A204.1 (cell line): ENCODE measurements around the gene PKMYT1.

Source experiments
- FAIRE-seq: peaks from 2 replicates; lab custom pipeline; 2012; peaks lifted over from hg19 to GRCh38; lab: Jason Lieb, UNC

Gene PKMYT1

GRCh38 chr16:2973093-2973492, 7.2 kb downstream of the PKMYT1 start:
- FAIRE-seq: no peak

GRCh38 chr16:2971985-2972784, 8.1 kb downstream of the PKMYT1 start:
- no peak for FAIRE-seq

DNA sequence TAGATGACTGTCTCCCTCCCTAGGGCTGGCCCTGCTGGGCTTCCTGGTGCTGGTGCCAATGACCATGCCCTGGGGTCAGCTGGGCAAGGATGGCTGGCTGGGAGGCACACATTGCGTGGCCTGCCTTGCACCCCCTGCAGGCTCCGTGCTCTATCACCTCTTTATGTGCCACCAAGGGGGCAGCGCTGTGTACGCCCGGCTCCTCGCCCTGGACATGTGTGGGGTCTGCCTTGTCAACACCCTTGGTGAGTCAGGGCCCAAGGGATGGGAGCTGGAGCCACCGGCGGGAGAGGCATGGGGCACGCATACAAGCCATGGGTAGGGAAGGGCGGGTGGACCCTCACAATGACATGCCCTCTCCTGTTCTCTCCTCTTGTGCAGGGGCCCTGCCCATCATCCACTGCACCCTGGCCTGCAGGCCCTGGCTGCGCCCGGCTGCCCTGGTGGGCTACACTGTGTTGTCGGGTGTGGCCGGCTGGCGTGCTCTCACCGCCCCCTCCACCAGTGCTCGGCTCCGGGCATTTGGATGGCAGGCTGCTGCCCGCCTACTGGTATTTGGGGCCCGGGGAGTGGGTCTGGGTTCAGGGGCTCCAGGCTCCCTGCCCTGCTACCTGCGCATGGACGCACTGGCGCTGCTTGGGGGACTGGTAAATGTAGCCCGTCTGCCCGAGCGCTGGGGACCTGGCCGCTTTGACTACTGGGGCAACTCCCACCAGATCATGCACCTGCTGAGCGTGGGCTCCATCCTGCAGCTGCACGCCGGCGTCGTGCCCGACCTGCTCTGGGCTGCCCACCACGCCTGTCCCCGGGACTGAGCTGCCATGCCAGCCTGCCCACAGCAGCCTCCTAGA, 8.9 kb downstream of the PKMYT1 start:
- FAIRE-seq: no peak

DNA sequence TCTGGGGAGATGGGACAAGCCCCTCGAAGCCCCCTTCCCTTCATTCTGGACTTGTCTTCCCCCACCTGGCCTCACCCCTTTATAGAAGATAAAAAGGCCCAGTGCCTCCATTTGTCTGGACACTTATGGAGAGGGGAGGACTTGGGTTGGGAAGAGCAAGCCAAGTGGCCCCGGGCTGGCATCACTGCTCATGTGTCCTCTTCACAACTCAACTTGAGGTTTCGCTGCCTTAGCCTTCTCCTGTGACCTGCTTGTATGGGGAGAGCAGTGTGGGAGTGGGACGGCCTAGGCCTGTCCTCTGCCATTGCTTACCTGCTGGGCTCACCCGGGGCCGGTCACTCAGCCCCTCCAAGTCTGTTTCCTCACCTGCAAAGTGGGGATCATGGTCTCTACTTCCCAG, 9.7 kb downstream of the PKMYT1 start:
- FAIRE-seq: no peak

DNA sequence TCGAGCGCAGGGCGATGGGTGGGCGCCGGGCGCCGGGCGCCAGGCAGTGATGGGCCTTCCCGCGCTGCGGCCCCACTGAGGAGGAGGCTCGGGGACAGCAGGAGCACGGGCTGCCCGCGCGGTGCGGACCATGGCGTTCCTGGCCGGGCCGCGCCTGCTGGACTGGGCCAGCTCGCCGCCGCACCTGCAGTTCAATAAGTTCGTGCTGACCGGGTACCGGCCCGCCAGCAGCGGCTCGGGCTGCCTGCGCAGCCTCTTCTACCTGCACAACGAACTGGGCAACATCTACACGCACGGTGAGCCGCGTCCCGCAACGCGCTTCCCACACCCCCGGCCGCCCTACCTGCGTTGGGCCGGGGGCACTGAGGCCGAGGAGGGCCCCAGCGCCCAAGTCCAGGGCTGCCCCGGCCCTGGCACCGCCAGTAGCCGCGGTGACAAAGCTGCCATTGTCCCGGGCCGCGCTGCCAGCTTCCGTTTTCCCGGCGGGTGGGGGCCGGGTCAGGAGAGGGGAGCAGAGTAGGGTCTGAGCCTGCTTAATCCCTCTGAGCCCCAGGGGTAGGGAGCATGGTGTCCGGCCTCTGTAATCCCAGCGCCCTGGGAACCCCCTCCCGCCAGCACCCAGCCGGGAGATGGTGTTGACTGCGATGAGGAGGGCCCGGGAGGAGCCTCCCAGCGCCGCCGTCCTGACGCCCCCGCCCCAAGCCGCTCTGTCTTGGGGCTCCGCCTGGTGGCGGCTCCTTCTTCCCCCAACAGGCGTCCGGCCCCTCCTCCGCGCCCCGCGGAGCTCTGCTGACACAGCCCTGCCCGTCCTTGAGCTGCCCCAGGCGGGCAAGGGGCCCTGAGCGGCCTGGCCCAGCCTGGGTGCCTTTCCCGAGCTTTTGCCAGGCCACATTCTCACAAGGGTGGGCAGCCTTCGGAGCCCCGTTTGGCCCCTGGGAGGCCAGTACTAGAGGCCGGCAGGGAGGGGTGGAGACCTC, 10.4 kb downstream of the PKMYT1 start:
- FAIRE-seq: no peak

DNA sequence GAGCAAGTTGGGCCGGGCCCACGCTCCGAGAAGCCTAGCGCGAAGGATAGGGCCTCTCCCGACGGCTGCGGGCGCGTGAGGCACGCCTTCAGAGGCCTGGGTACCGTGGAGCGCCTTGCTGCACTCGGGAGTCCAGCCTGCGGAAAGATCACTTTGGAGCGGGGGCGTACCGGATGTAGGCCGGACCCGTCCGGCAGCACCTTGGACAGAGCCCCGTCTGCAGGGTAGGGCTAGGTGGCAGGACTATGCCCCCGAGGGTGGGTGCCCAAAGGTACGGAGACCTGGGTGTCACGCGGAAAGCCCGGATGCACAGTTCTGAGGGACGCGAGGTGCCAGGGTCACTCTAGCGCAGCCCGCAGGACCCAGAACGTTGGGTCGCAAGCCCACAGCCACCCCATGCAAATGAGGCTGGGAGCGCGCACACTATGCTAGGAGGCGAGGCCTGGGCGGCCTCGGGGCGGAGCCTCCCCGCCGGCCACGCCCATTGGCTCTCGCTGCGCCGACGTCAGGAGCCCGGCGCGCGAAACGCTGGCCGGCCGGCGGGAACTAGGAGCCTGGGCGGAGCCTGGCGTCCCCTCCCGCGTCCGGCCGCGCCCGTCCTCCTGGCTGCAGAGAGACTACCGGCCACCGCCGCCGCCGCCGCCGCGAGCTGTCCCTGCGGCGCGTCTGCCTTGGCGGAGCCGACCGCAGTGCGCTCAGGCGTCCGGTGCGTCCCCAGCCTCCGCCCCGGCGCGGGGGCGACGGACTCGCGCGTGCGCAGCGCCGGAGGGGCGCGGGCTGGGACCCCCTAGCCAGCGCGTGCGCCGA, 11.3 kb downstream of the PKMYT1 start, which contains the start of gene PAQR4:
Gene PAQR4 (plus strand): TSS at position 611 of the 807 bp plus-strand sequence. CDS start 327 bp downstream, outside the sequence.
- no peak for FAIRE-seq

GRCh38 chr16:2968368-2968737, 11.9 kb downstream of the PKMYT1 start:
- no peak for FAIRE-seq

GRCh38 chr16:2967721-2968161, 12.5 kb downstream of the PKMYT1 start:
- FAIRE-seq: no peak

DNA sequence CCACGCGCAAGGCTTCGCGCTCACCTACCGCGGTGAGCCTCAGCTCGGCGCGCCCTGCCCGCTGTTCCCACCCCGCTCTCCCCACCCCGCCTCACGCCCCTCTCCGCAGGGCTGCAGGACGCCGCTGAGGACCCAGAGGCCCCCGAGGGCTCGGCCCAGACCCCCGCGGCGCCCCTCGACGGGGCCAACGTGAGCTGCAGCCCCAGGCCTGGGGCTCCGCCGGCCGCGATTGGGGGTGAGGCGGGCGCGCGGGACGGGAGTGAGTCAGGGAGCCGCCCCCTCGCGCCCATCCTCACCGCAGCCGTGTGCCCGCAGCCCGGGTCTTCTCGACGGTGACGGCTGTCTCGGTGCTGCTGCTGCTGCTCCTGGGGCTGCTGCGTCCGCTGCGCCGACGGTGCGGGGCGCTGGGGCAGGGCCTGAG, 13.0 kb downstream of the PKMYT1 start:
- FAIRE-seq: no peak

DNA sequence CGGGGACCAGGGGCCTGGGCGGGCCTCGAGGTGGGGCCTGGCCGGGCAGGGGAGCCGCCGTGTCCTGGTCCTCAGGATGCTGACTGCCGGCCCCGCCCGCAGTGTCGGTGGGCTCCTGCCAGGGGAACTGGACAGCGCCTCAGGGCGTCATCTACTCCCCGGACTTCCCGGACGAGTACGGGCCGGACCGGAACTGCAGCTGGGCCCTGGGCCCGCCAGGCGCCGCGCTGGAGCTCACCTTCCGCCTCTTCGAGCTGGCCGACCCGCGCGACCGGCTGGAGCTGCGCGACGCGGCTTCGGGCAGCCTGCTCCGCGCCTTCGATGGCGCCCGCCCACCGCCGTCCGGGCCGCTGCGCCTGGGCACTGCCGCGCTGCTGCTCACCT, 13.4 kb downstream of the PKMYT1 start:
- no peak for FAIRE-seq

DNA sequence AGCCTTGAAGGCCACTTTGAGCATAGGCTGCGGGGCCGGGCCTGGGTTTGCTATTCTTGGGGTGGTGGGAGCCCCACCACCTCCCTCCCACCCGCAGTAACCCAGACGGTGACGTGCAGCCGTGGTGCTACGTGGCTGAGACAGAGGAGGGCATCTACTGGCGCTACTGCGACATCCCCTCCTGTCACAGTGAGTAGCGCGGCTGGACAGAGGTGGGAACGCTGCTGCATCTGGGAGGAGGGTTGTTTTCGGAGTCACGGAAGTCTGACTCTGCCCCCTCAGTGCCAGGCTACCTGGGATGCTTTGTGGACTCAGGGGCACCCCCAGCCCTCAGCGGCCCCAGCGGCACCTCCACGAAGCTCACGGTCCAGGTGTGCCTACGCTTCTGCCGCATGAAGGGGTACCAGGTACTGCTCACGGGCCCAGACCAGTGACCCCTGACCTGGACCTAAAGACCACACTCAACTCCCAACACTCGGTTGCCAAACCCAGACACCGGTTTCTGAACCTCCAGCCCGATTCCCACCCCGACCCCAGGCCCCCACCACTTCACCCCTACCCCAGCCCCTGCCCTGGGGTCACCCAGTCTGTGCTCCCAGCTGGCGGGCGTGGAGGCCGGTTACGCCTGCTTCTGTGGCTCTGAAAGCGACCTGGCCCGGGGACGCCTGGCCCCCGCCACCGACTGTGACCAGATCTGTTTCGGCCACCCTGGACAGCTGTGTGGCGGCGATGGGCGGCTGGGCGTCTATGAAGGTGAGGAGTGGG, 14.0 kb downstream of the PKMYT1 start:
- no peak for FAIRE-seq

DNA sequence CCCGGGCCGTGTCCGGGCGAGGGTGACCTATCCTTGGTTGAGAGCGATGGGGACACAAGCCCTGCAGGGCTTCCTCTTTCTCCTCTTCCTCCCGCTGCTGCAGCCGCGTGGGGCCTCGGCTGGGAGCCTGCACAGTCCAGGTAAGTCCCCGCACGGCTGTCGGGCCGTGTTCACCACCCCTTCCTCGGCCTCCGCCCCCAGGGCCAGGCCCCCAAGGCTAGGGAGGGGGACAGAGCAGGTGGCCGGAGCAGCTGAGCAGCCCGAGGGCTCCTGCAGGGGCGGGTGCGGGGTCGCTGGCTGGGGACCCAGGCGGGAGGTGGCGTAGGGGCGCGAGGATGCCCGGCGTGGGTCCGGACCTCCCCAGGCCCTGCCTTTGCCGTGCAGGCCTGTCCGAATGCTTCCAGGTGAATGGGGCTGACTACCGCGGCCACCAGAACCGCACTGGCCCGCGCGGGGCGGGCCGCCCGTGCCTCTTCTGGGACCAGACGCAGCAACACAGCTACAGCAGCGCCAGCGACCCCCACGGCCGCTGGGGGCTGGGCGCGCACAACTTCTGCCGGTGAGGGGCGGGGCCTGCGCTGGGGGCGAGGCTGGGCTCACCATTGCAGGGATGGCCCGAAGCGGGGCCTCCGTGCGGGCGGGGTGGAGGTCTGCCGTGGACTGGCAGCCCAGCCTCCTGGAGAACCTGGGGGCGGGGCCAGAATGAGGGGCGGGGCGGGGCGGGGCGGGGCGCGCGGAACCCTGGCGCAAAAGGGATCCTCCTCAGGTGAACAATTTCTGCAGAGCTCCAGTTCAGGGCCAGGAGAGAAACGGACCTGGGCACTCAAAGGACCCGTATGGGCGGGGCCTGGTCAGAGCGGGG, 15.5 kb downstream of the PKMYT1 start:
- no peak for FAIRE-seq

- no peak for FAIRE-seq
Observed at GRCh38 chr16:2963723-2964474, 16.3 kb downstream of the PKMYT1 start, which contains the start of gene KREMEN2. Gene KREMEN2, plus strand, starts transcription at chr16:2964275. Its CDS starts 246 bp downstream, at chr16:2964521.

DNA sequence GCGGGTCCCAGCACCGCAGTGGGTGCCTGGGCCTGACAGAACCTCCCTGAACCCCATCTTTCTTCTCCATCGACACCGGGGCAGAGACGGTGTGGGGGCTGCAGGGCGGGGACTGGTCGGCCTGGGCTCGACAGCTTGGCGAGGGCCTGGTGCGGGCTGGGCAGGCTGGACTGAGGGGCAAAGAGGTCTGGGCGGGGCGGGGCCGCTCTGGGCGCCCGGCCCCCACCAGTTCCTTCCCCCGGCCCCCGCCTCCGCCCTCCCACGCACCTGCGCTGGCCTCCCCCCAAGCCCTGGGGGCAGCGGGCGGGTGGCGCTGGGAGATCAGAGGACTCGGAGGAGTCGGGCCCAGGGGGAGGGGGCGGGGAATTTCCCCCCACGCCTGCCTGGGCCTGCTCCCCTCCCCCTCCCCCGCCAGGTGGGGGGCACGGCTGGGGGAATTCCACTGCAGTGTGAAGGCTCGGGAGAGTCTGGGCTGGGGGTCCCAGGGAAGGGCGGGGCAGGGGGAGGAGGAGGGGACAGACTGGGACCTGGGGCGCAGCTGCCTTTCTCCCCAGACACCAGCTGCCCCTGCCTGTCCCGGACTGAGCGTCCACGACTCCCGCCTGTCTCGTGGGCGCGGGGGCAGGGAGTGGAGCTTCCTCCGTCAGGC, 17.0 kb downstream of the PKMYT1 start:
- no peak for FAIRE-seq

DNA sequence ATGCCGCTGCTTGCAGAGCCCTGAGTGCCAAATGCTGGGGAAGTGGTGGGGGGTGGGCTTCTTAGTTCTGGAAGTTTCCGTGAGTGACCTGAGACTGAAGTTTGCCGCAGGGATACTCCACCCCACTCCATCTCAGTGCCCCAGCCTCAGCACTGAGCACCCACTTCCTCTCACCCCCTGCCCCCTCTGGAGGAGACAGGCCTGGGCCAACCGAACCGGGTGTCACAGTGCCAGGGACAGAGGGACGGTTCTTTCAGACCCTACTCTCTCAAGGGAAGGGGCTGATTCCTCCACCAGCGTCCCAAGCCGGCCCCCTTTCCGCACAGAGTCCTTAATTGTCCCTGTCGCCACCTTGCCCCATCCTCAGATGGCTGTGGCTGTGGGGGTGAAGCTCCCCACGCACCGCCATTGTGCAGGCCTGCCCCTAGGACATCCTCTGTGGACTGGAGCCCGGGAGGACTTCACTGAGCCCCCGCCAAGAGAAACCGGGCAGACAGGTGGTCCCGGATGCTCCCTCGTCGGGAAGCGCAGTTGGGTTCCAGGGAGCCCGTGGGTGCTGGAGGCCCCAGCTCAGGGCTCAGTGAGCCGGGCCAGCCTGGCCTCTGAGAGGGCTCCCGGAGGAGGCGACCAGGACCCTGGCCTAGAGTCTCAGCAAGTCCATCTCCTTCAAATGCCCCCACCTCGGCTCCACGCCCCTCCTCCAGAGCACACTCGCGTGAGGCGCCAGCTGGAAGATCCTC, 17.7 kb downstream of the PKMYT1 start:
- no peak for FAIRE-seq

- FAIRE-seq: no peak
Observed at GRCh38 chr16:2960183-2961010, 19.8 kb downstream of the PKMYT1 start.
